BLaER1 treated with 17β-estradiol and CSF1 and Interleukin-3, amounts not matched to agents 10 nM and 100 nM (cell line): ENCODE data around the gene DDX23.
A peak's percentile ranks its signal among the peaks of the same experiment; 100 is the strongest.

Experiments used
- H3K27ac ChIP-seq, 11 experiments: shearing (Covaris generic); formaldehyde crosslinking; 2 replicates each; pipeline ENCODE4 v1.8.1; 2022
- H3K27me3 ChIP-seq, 11 experiments: shearing (Covaris generic); formaldehyde crosslinking; 2 replicates each; pipeline ENCODE4 v1.8.1; 2022
- H3K36me3 ChIP-seq, 11 experiments: shearing (Covaris generic); formaldehyde crosslinking; 2 replicates each; pipeline ENCODE4 v1.8.1; 2022
- H3K4me1 ChIP-seq, 10 experiments: shearing (Covaris generic); formaldehyde crosslinking; 2 replicates each; pipeline ENCODE4 v1.8.1; 2022
- H3K4me2 ChIP-seq, 11 experiments: shearing (Covaris generic); formaldehyde crosslinking; 2 replicates each; pipeline ENCODE4 v1.8.1; 2022
- H3K4me3 ChIP-seq, 10 experiments: shearing (Covaris generic); formaldehyde crosslinking; 2 replicates each; pipeline ENCODE4 v1.8.1; 2022
- H3K9ac ChIP-seq, 11 experiments: shearing (Covaris generic); formaldehyde crosslinking; 2 replicates each; pipeline ENCODE4 v1.8.1; 2022
- H3K9me3 ChIP-seq, 11 experiments: shearing (Covaris generic); formaldehyde crosslinking; replicated peaks in 1 of 11; 2 replicates each; pipeline ENCODE4 v1.8.1; 2022
- H4K20me1 ChIP-seq, 11 experiments: shearing (Covaris generic); formaldehyde crosslinking; 2 replicates each; pipeline ENCODE4 v1.8.1; 2022
- Cebpa-rat ChIP-seq, 11 experiments: shearing (Covaris generic); IDR thresholded peaks; 2 replicates each; pipeline ENCODE4 v1.8.1; 2022

DDX23 gene

DNA sequence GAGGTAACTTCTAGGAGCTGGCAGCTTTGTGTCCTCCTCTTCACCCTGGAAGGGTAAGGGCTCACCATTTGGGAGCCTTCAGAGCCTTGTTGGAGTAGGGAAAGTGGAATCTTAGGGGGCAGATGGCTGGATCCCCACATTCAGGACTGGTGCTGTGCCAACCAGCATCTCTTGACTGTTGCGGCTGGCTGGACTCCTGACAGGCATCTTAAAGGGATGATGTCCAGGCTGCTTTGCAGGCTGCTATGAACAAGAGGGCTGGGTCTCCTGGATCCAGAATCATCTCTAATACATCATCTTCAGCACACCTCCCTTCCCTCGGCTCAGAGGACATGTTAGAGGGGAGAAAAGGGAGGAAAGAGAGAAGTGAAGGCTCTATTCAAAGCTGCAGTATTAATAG lies 29.3 kb downstream of the DDX23 start:
- peak overlapping the region in 1 of 11 experiments; percentile 3; a peak in 1 of 22 replicates for H3K9ac ChIP-seq
- H3K4me3 ChIP-seq = no peak overlapping the region
- no peaks in the 10 kb centered on the region for H3K27me3 ChIP-seq
- H4K20me1 ChIP-seq = peaks cover 5 to 77% (median 57%) of the 10 kb centered on the region in 11 experiments; a peak in 20 of 22 replicates
- H3K4me1 ChIP-seq = peaks cover 21 to 27% (median 23%) of the 10 kb centered on the region in 10 experiments
- no peaks in the 10 kb centered on the region for H3K9me3 ChIP-seq
- no peak for TF ChIP-seq Cebpa-rat (IDR thresholded peaks at IDR 0.05)
- H3K4me2 ChIP-seq = no peak overlapping the region
- H3K36me3 ChIP-seq = peaks cover 41 to 68% (median 48%) of the 10 kb centered on the region in 11 experiments
- no peak overlapping the region for H3K27ac ChIP-seq

- Histone ChIP-seq H3K27ac (no peak overlapping the region), H4K20me1 (peaks cover 0 to 74% (median 51%) of the 10 kb centered on the region in 11 experiments; a peak in 18 of 22 replicates), H3K36me3 (peaks cover 35 to 63% (median 42%) of the 10 kb centered on the region in 11 experiments), H3K9me3 (no peaks in the 10 kb centered on the region), H3K4me2 (no peak overlapping the region), H3K27me3 (no peaks in the 10 kb centered on the region), H3K9ac (no peak overlapping the region; a peak in 1 of 22 replicates), H3K4me3 (no peak overlapping the region), H3K4me1 (peaks cover 27 to 33% (median 29%) of the 10 kb centered on the region in 10 experiments)
- TF ChIP-seq Cebpa-rat (IDR thresholded peaks at IDR 0.05) = no peak
Measured at GRCh38 chr12:48822139-48822538, 29.8 kb downstream of the DDX23 start.

GRCh38 chr12:48819986-48820725 lies 31.8 kb downstream of the DDX23 start:
- Histone ChIP-seq H4K20me1 (peaks cover 0 to 62% (median 32%) of the 10 kb centered on the region in 11 experiments; a peak in 16 of 22 replicates), H3K9me3 (no peaks in the 10 kb centered on the region), H3K4me3 (no peak overlapping the region), H3K4me1 (peaks cover 42 to 48% (median 44%) of the 10 kb centered on the region in 10 experiments), H3K36me3 (peaks cover 15 to 43% (median 22%) of the 10 kb centered on the region in 11 experiments; a peak in 20 of 22 replicates), H3K4me2 (peak overlapping the region; percentile 82 to 100 (median 99); a peak in 21 of 22 replicates), H3K27ac (no peak overlapping the region; a peak in 1 of 22 replicates), H3K27me3 (no peaks in the 10 kb centered on the region), H3K9ac (peak overlapping the region in 3 of 11 experiments; percentile 18 to 90 (median 89); a peak in 2 of 22 replicates)
- TF ChIP-seq Cebpa-rat (IDR thresholded peaks at IDR 0.05) = no peak

- Histone ChIP-seq H3K27me3 (no peaks in the 10 kb centered on the region), H3K36me3 (peaks cover 9 to 31% (median 11%) of the 10 kb centered on the region in 11 experiments; a peak in 18 of 22 replicates), H3K4me2 (peak overlapping the region; percentile 82 to 100 (median 99)), H3K27ac (peak overlapping the region in 8 of 11 experiments; percentile 16 to 81 (median 78); a peak in 13 of 22 replicates), H3K9ac (peak overlapping the region; percentile 57 to 90 (median 79); a peak in 21 of 22 replicates), H3K4me3 (peak overlapping the region; percentile 66 to 85 (median 78)), H3K9me3 (no peaks in the 10 kb centered on the region), H3K4me1 (peaks cover 43 to 54% (median 46%) of the 10 kb centered on the region in 10 experiments), H4K20me1 (peaks cover 0 to 53% (median 26%) of the 10 kb centered on the region in 11 experiments; a peak in 14 of 22 replicates)
- TF ChIP-seq Cebpa-rat (IDR thresholded peaks at IDR 0.05) = no peak
Measured at GRCh38 chr12:48818831-48819590, 33.0 kb downstream of the DDX23 start.

DNA sequence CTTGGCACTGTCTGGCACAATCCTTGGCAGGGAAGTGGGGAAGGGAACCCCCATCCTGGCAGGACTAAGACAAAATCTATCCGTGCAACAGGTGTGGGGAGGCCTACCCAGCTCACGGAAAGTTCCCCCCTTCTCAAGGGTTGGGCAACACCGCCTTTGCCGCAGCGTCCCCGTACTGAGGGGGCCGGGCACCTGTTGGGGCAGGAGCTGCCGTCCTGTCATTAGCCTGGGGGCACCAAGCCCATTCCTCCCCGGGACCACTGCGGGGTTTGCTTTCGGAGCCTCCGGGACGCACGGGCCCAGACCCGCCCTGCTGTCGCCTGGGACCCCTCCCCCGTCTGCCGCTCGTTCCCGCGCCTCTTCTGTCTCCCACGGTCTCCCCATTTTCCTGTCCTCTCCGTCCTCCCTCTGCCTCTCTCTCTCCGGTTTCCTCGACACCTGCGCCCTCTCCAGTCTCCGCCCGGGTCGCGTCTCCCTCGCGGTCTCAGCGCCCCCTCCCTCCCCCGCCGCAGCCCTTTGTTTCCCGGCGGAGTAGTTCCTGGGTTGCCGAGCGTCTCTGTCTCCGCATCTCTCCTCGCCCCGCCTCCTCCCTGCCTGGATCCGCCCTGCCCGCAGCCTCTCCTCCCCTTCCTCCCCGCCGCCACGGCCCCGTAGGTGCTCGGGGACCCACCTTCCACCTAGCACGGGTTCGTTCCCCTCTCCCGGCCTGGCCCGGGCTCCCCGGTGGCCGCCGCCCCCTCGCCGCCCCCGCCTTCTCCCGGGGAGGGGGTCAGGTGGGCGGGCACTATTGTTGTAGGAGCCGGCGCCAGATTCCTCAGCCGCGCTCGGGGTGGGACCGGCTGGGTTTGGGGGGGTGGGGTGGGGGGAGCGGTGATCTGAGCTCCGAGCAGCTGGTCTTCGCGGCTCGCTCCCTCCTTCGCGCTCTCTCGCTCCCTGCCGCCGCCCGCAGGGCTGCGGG lies 33.8 kb downstream of the DDX23 start, which contains the start of gene CACNB3:
Gene CACNB3 (plus strand): TSS at position 624 of the 958 bp plus-strand sequence. CDS start 434 bp downstream, outside the sequence.
- TF ChIP-seq Cebpa-rat (IDR thresholded peaks at IDR 0.05) = no peak
- no peaks in the 10 kb centered on the region for H3K9me3 ChIP-seq
- peaks cover 2 to 23% (median 2%) of the 10 kb centered on the region in 11 experiments; a peak in 10 of 22 replicates for H3K36me3 ChIP-seq
- H3K4me3 ChIP-seq = peak within 1 kb of the TSS; percentile 66 to 85 (median 78)
- H3K27me3 ChIP-seq = no peaks in the 10 kb centered on the region
- H3K4me2 ChIP-seq = peak within 1 kb of the TSS; percentile 93 to 100 (median 99)
- peak within 1 kb of the TSS; percentile 71 to 90 (median 79) for H3K9ac ChIP-seq
- peaks cover 50 to 61% (median 54%) of the 10 kb centered on the region in 10 experiments for H3K4me1 ChIP-seq
- peaks cover 0 to 45% (median 23%) of the 10 kb centered on the region in 11 experiments; a peak in 14 of 22 replicates for H4K20me1 ChIP-seq
- H3K27ac ChIP-seq = peak within 1 kb of the TSS in 10 of 11 experiments; percentile 16 to 81 (median 78); a peak in 18 of 22 replicates

DNA sequence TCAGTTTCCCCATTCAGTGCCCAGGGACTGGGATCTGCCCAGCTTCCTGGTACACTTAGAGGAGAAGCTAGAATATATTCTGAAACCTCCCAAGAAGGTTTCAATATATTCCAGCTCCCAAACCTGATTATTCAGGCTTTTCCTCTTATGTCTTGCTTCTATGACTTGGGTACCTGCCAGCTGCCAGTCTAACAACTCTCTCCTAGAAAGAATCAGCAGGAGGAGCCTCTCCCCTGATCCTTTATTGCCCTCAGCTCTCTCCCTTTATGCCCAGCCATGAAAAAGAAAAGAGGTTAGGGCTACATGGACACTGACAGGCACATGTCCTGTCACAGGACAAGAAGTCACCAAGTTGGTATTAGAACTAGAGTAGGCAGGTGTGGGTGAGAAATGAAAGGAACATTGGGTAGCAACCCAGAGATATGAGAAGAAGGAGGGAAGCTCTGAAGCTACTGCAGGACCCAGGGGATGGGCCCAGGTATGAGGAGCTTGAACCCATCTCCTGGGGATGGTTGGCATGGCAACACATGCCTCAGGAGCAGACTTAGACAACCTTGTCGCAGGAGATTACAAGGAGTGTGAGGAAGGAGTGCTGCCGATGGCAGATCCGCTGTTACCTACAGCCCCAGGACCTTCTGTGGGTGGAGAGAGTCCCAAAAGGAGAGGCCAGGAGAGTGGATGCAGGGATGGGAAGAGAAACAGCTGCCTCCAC lies 35.7 kb downstream of the DDX23 start:
- Histone ChIP-seq H3K9ac (peak overlapping the region; percentile 71 to 90 (median 85); a peak in 21 of 22 replicates), H3K4me3 (peak overlapping the region; percentile 71 to 91 (median 80)), H4K20me1 (peaks cover 0 to 33% (median 15%) of the 10 kb centered on the region in 11 experiments; a peak in 8 of 22 replicates)

More for the DNA sequence above, 35.7 kb downstream of the DDX23 start:
- Histone ChIP-seq H3K36me3 (peaks cover 0 to 5% (median 0%) of the 10 kb centered on the region in 11 experiments; a peak in 2 of 22 replicates), H3K9me3 (no peaks in the 10 kb centered on the region), H3K4me2 (peak overlapping the region; percentile 93 to 100 (median 99)), H3K27me3 (no peaks in the 10 kb centered on the region), H3K27ac (peak overlapping the region in 10 of 11 experiments; percentile 76 to 90 (median 84); a peak in 16 of 22 replicates), H3K4me1 (peaks cover 52 to 64% (median 58%) of the 10 kb centered on the region in 10 experiments)
- TF ChIP-seq Cebpa-rat (IDR thresholded peaks at IDR 0.05) = no peak
